H1 (cell line): Measurements from ENCODE around the gene PSME2.

Source experiments
- POLR2A ChIP-seq, 2 experiments: IDR thresholded peaks; 1 replicate in 1 of 2; 2 replicates in 1 of 2; pipeline ENCODE4 v1.6.1; 2011; ENCODE audit warnings: low read depth in 2 of 2, low read length in 2 of 2, mild to moderate bottlenecking in 2 of 2; ENCODE audit errors: control extremely low read depth in 1 of 2
- RFX5 ChIP-seq: IDR thresholded peaks from 2 replicates; pipeline ENCODE4 v1.6.1; 2011; ENCODE audit warnings: low read depth, low read length, improper control_type of control experiment, borderline replicate concordance
- TEAD4 ChIP-seq: IDR thresholded peaks from 2 replicates; pipeline ENCODE4 v1.6.1; 2012; ENCODE audit warnings: low read depth, low read length, inconsistent platforms, mixed read lengths
- TF ChIP-seq, protein P1 (sequence below), 3 experiments: IDR thresholded peaks; 1 replicate in 2 of 3; 2 replicates in 1 of 3; pipeline versions ENCODE4 v1.5.1 to v1.6.1; 2011; ENCODE audit warnings: low read length in 3 of 3, mild to moderate bottlenecking in 3 of 3, inconsistent platforms in 2 of 3, low read depth in 1 of 3, moderate library complexity in 1 of 3; ENCODE audit not compliant: insufficient read depth in 1 of 3; ENCODE audit errors: control extremely low read depth in 1 of 3

DNA sequence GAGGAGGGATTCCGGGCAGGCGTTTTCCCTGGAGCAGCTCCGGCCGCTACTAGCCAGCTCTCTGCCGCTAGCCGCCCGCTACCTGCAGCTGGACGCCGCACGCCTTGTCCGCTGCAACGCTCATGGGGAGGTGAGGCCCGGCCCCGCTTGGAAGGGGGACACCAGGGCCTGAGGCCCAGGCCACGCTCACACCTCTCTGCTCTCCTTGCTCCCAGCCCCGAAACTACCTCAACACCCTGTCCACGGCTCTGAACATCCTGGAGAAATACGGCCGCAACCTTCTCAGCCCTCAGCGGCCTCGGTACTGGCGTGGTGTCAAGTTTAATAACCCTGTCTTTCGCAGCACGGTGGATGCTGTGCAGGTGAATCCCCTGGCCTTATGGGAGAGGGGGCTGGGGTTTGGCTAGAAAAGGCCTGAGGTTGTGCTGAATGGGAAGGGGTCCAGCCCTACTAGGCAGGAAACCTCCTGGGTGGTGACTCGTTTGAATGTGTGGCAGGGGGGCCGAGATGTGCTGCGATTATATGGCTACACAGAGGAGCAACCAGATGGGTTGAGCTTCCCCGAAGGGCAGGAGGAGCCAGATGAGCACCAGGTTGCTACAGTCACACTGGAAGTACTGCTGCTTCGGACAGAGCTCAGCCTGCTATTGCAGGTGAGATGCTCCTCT is 1.5 kb upstream of the PSME2 start:
- TF ChIP-seq TEAD4 = no peak
- no peak for TF ChIP-seq POLR2A (IDR thresholded peaks at IDR 0.05; ENCODE audit: control extremely low read depth in 1 of 2, low read depth in 2 of 2, low read length in 2 of 2)
- TF ChIP-seq, protein P1, sequence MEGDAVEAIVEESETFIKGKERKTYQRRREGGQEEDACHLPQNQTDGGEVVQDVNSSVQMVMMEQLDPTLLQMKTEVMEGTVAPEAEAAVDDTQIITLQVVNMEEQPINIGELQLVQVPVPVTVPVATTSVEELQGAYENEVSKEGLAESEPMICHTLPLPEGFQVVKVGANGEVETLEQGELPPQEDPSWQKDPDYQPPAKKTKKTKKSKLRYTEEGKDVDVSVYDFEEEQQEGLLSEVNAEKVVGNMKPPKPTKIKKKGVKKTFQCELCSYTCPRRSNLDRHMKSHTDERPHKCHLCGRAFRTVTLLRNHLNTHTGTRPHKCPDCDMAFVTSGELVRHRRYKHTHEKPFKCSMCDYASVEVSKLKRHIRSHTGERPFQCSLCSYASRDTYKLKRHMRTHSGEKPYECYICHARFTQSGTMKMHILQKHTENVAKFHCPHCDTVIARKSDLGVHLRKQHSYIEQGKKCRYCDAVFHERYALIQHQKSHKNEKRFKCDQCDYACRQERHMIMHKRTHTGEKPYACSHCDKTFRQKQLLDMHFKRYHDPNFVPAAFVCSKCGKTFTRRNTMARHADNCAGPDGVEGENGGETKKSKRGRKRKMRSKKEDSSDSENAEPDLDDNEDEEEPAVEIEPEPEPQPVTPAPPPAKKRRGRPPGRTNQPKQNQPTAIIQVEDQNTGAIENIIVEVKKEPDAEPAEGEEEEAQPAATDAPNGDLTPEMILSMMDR (IDR thresholded peaks at IDR 0.05; ENCODE audit: control extremely low read depth in 1 of 3, insufficient read depth in 1 of 3, low read depth in 1 of 3, low read length in 3 of 3) = no peak
- no peak for TF ChIP-seq RFX5
